Right lobe of liver (tissue), 4 donors: ENCODE data around the gene ARHGEF16.

Source experiments
- POLR2A ChIP-seq: fragments of 450-650 bp; IDR thresholded peaks from one replicate; pipeline ENCODE4 v1.6.1; 2017; ENCODE audit warnings: antibody characterized with exemption, mild to moderate bottlenecking
- TF ChIP-seq, protein P1 (sequence below), 4 donors: fragments of 200-600 bp in 3 of 4; fragments of 450-650 bp in 1 of 4; IDR thresholded peaks; one replicate each; pipeline versions ENCODE4 v1.5.1 to v1.8.0; 2016 to 2022; ENCODE audit warnings: antibody characterized with exemption in 4 of 4, mild to moderate bottlenecking in 2 of 4
- donor health status: DM: no; HTN: no; CAD: no.
- donor health status: DM: no; HTN: no; CAD: no.
- donor health status: DM: no; HTN: yes; CAD: no.

DNA sequence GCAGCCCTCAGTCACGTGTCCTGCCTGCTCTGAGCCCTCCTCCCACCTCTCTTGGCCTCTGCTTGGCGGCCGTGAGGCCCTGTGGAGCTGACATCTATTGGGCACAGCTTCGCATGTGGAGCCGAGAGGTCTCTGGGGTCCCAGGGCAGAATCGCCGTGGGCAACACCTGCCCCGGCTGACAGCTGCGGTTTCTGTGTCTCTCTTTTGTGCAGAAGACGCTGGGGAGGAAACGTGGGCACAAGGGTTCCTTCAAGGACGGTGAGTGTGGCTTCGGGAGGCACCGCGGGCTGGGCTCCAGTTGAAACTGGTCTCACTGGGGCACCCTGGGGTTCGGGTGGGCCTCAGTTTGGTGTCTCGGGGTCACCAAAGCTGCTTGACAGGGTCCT, 11.5 kb downstream of the ARHGEF16 start:
- TF ChIP-seq, protein P1, sequence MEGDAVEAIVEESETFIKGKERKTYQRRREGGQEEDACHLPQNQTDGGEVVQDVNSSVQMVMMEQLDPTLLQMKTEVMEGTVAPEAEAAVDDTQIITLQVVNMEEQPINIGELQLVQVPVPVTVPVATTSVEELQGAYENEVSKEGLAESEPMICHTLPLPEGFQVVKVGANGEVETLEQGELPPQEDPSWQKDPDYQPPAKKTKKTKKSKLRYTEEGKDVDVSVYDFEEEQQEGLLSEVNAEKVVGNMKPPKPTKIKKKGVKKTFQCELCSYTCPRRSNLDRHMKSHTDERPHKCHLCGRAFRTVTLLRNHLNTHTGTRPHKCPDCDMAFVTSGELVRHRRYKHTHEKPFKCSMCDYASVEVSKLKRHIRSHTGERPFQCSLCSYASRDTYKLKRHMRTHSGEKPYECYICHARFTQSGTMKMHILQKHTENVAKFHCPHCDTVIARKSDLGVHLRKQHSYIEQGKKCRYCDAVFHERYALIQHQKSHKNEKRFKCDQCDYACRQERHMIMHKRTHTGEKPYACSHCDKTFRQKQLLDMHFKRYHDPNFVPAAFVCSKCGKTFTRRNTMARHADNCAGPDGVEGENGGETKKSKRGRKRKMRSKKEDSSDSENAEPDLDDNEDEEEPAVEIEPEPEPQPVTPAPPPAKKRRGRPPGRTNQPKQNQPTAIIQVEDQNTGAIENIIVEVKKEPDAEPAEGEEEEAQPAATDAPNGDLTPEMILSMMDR (IDR thresholded peaks at IDR 0.05) = no peak
- no peak for TF ChIP-seq POLR2A
